GM12874 (cell line): ENCODE data around the gene E2F8.

Experiments used
- TF ChIP-seq, protein P1 (sequence below): IDR thresholded peaks from 2 replicates; pipeline ENCODE4 v1.5.1; 2011; ENCODE audit warnings: low read depth, mild to moderate bottlenecking, control low read depth, low read length, moderate library complexity; ENCODE audit not compliant: insufficient read depth

Gene E2F8

DNA sequence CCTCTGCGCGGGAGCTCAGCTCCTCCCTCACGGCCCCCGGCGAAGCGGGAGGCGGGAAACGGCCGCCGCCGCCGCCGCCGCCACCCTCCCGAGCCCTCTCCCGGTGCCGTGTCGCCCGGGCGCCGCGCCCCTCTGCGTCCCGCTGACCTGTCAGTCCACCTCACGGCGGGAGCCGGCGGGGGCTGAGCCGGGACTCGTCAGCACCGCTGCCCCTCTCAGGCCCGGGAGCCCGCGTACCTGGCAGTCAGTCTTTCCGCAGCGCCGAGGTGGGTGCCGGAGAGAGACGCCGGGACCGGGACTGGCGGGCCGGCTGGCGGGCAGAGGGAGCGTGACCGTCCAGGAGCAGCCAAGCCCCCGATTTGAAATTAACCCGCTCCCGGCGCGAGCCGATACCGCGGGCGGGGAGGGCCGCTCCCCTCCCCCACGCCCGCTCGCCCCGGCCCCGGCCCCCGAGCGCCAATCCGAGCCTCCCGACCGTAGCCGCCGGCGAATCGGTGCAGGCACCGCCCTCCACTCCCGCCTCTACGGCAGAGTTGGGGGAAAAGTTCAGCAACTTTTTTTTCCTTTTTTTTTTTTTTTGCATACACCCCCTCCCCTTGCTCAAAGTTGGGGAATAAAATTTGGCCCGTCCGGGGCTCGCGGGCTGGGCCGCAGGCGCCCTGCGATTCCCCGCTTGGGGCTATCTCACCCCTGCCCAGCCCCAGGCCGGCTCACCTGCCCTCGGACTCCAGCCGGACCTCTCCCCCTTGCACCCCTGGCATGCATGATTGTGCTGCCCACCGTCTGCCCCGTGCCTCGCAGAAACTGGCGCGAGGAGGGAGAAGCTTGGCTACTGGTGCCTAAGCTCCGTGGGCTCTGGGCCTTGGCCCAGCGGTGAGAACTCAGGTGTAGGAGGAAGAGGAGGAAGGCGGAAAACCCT, 774 bp upstream of the E2F8 start:
- TF ChIP-seq, protein P1, sequence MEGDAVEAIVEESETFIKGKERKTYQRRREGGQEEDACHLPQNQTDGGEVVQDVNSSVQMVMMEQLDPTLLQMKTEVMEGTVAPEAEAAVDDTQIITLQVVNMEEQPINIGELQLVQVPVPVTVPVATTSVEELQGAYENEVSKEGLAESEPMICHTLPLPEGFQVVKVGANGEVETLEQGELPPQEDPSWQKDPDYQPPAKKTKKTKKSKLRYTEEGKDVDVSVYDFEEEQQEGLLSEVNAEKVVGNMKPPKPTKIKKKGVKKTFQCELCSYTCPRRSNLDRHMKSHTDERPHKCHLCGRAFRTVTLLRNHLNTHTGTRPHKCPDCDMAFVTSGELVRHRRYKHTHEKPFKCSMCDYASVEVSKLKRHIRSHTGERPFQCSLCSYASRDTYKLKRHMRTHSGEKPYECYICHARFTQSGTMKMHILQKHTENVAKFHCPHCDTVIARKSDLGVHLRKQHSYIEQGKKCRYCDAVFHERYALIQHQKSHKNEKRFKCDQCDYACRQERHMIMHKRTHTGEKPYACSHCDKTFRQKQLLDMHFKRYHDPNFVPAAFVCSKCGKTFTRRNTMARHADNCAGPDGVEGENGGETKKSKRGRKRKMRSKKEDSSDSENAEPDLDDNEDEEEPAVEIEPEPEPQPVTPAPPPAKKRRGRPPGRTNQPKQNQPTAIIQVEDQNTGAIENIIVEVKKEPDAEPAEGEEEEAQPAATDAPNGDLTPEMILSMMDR, result no peak

DNA sequence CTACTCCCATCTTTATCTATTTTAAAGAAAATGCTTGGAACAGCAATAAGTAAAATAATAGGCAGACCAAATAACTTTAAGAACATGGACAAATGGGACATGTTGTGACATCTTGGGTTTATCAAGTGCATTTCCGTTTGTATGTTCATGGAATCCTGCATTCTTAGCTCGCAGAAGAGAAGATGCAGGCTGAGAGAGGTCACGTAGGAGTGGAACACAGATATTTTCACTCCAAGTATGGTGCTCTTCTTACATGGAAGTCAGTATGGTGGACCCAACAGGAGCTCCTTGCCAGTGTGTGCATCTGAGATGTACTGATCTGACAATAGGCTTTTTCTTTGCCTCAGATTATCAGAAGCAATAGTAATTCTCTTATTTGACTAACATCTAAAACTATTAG, 1.7 kb downstream of the E2F8 start:
- TF ChIP-seq, protein P1, result no peak

DNA sequence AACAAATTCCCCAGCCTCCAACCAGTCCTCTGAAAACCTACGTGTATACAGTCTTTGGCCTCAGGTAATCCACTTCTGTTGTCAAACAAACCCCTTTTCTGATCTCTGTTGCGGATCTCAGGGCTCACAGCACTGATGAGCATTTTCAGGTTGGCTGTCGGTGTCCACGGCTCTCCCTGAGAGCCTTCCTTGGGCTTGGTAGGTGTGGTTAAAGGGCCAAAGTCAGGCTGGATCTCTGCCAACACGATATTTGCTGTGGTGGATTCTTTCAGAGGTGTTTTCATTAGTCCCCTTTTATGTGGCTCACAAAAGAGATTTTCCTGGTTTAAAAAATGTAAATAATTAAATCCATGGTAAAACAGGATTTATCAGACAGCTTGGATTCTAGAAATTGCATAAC, 2.9 kb downstream of the E2F8 start:
- TF ChIP-seq, protein P1, result no peak

DNA sequence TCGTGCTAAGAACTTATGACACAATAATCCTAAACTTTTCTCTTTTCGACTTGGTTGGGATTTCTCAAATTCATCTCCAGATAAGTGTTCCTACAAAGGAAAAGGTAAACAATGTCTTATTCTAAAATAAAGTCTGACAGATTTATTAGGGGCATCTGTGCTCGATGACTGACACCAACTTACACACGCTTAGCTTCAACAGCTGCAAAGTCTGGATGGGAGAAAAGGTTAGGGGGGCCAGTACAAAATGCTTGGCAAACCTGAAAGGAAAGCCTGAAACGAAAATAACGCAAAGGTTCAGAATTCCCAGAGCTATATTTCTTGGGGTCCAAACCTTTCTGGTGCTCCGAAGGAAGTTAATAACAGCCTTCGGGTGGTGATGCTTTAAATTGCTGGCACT, 3.4 kb downstream of the E2F8 start:
- TF ChIP-seq, protein P1, result no peak

DNA sequence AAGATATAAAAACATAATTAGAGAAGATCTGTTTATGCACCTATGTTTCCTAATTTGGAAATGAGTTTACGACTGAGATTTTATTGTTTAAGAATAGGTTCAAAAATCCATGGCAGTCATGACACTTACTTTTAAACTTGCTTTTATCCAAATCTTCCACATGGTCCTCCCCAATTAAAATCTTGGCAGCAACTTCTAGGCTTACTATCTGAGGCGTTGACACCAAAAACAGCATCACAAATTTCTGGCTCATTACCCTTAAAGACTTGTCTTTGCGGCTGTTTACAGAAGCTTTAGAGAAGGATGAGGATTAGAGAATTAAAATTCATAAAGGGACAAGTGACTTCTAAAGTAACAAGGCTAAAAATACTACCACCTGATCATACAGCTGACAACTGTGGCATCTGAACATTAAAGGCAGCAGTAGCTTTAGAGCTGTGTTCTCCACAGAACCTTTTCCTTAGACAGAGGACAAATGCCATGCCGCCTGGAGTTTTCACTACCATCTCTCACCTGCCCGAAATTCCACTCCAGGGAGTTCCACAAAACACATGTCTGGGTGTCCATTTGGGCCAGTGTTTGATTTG, 6.4 kb downstream of the E2F8 start:
- TF ChIP-seq, protein P1, result no peak

DNA sequence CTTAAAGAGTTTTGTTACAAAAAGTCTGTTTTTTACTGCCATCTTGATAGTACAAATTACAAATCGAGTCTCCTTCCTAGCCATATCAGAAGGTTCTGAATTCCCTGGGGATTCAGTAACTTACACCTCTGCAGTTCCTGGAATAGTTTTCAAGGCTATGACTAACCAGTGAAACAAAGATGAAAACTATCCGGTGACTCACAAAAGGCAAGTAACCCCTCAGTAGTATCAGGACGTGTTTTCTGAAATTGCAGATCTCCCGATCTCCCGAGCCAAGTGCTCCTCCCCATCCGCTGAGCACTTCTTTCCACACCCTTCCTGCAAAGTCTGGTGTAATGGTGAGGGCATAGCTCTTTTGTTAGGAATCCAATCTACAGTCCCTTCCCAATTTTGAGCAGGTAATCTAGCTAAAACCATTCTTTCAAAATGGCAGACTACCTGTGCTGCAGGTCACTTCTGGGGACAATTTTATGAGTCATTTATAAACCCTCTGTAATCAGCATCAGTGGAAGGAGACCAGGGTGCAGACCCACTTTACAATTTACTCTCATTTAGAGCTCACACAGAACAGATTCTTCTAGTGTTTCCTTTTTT, 7.7 kb downstream of the E2F8 start:
- TF ChIP-seq, protein P1, result no peak

DNA sequence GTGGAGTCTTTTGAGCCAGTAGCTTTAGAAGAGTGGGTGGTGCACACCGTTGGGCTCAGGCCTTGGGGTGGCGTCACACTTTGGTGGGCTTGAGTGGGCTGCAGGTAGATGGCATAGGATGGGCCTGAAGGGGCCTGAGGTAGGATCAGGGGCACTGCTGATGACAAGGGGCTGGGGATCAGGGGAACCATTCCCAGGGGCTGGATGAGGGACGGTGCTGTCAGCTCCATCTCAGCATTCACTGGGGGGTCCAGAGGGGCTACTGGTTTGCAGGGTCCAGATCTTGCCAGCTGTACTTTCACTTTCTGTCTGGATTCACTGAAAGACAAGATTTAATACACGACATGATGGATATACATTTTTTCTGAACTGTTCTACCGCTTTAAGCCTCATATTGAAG, 11.1 kb downstream of the E2F8 start:
- TF ChIP-seq, protein P1, result no peak
